Measurements from ENCODE around the gene EPB42. TPM values are rescaled to one million over a fixed set of nuclear protein-coding genes. Genes with fewer than 3 reads are reported as not detected.
"Not testable (repeated sequence)": the region's sequence is repeated elsewhere in the genome, so short reads cannot be mapped to it uniquely, and the experiment has no call there.

EPB42 gene
- total RNA-seq, 1 experiment from 2014 or later = not detected

GRCh38 chr15:43183270-43183669 is 37.5 kb downstream of the EPB42 start:
- Histone ChIP-seq H3K27me3 (replicated peaks; ENCODE audit: insufficient read depth, low read depth, low read length, poor library complexity) (no peaks in the 10 kb centered on the region), H3K4me1 (ENCODE audit: insufficient read depth, low read length, poor library complexity, severe bottlenecking) (no peaks in the 10 kb centered on the region), H3K4me3 (ENCODE audit: low read depth, low read length, poor library complexity, severe bottlenecking) (no peak overlapping the region), H3K27ac (ENCODE audit: low read depth, low read length, poor library complexity, severe bottlenecking) (no peak overlapping the region), H3K9me3 (ENCODE audit: low read depth, low read length, poor library complexity, severe bottlenecking) (no peaks in the 10 kb centered on the region), H3K36me3 (ENCODE audit: insufficient read depth, low read length, poor library complexity, severe bottlenecking) (no peaks in the 10 kb centered on the region)
- POLR2A ChIA-PET (ENCODE audit: low non-redundant PET) = no interaction called here
- CTCF ChIA-PET = no interaction called here
- BruUV-seq (replicated peaks) = no TSS peak
- no peak for DNase-seq (ENCODE audit: low spot score)
- intact Hi-C loops (cut with micrococcal nuclease; ENCODE audit: unreplicated experiment) = no loop called here
- TF ChIP-seq EZH2 (IDR thresholded peaks at IDR 0.05; ENCODE audit: borderline replicate concordance, low read depth, low read length, poor library complexity, severe bottlenecking) (no peak), CTCF (conservative IDR thresholded peaks at IDR 0.05; ENCODE audit: low read depth, low read length) (no peak)

GRCh38 chr15:43177147-43177546 is 43.7 kb downstream of the EPB42 start:
- H3K27ac ChIP-seq (ENCODE audit: low read depth, low read length, poor library complexity, severe bottlenecking); BruUV-seq (replicated peaks); H3K4me1 ChIP-seq (ENCODE audit: insufficient read depth, low read length, poor library complexity, severe bottlenecking); CTCF ChIA-PET; H3K9me3 ChIP-seq (ENCODE audit: low read depth, low read length, poor library complexity, severe bottlenecking); POLR2A ChIA-PET (ENCODE audit: low non-redundant PET); H3K4me3 ChIP-seq (ENCODE audit: low read depth, low read length, poor library complexity, severe bottlenecking); DNase-seq (ENCODE audit: low spot score); H3K36me3 ChIP-seq (ENCODE audit: insufficient read depth, low read length, poor library complexity, severe bottlenecking); intact Hi-C loops (cut with micrococcal nuclease; ENCODE audit: unreplicated experiment); H3K27me3 ChIP-seq (replicated peaks; ENCODE audit: insufficient read depth, low read depth, low read length, poor library complexity): not testable (repeated sequence)

GRCh38 chr15:43175656-43176309 is 45.0 kb downstream of the EPB42 start:
- POLR2A ChIA-PET (ENCODE audit: low non-redundant PET); H3K27me3 ChIP-seq (replicated peaks; ENCODE audit: insufficient read depth, low read depth, low read length, poor library complexity); CTCF ChIA-PET; H3K27ac ChIP-seq (ENCODE audit: low read depth, low read length, poor library complexity, severe bottlenecking); H3K9me3 ChIP-seq (ENCODE audit: low read depth, low read length, poor library complexity, severe bottlenecking); H3K4me1 ChIP-seq (ENCODE audit: insufficient read depth, low read length, poor library complexity, severe bottlenecking); intact Hi-C loops (cut with micrococcal nuclease; ENCODE audit: unreplicated experiment); H3K4me3 ChIP-seq (ENCODE audit: low read depth, low read length, poor library complexity, severe bottlenecking); DNase-seq (ENCODE audit: low spot score); H3K36me3 ChIP-seq (ENCODE audit: insufficient read depth, low read length, poor library complexity, severe bottlenecking); BruUV-seq (replicated peaks): not testable (repeated sequence)

- intact Hi-C loops (cut with micrococcal nuclease; ENCODE audit: unreplicated experiment) = no loop called here
- no peak for DNase-seq (ENCODE audit: low spot score)
These were observed 50.9 kb downstream of the EPB42 start for GRCh38 chr15:43169888-43170287.

More at GRCh38 chr15:43169888-43170287, 50.9 kb downstream of the EPB42 start:
- Histone ChIP-seq H3K27ac (ENCODE audit: low read depth, low read length, poor library complexity, severe bottlenecking) (no peak overlapping the region), H3K4me1 (ENCODE audit: insufficient read depth, low read length, poor library complexity, severe bottlenecking) (no peaks in the 10 kb centered on the region), H3K36me3 (ENCODE audit: insufficient read depth, low read length, poor library complexity, severe bottlenecking) (no peaks in the 10 kb centered on the region), H3K27me3 (replicated peaks; ENCODE audit: insufficient read depth, low read depth, low read length, poor library complexity) (no peaks in the 10 kb centered on the region), H3K9me3 (ENCODE audit: low read depth, low read length, poor library complexity, severe bottlenecking) (no peaks in the 10 kb centered on the region), H3K4me3 (ENCODE audit: low read depth, low read length, poor library complexity, severe bottlenecking) (no peak overlapping the region)
- no peak for TF ChIP-seq EZH2 (IDR thresholded peaks at IDR 0.05; ENCODE audit: borderline replicate concordance, low read depth, low read length, poor library complexity, severe bottlenecking)
- no peak for TF ChIP-seq CTCF (conservative IDR thresholded peaks at IDR 0.05; ENCODE audit: low read depth, low read length)
- no TSS peak for BruUV-seq (replicated peaks)
- POLR2A ChIA-PET (ENCODE audit: low non-redundant PET) = no interaction called here
- CTCF ChIA-PET = no interaction called here
